Measurements from ENCODE around the gene SCAF4.
"Not testable (repeated sequence)": the region's sequence is repeated elsewhere in the genome, so short reads cannot be mapped to it uniquely, and the experiment has no call there.

SCAF4 gene

GRCh38 chr21:31650930-31651329, 81.0 kb downstream of the SCAF4 start:
- peaks cover 10% of the 10 kb centered on the region for H3K27me3 Mint-ChIP-seq (ENCODE audit: low read depth)
- peaks cover 5% of the 10 kb centered on the region for H3K9me3 Mint-ChIP-seq
- H3K4me3 Mint-ChIP-seq, result no peak overlapping the region
- no peak overlapping the region for H3K27ac Mint-ChIP-seq
- DNase-seq (ENCODE audit: low spot score), result no peak
- H3K4me1 Mint-ChIP-seq (ENCODE audit: low read depth), result peaks cover 11% of the 10 kb centered on the region
- H3K36me3 Mint-ChIP-seq (ENCODE audit: low read depth), result no peaks in the 10 kb centered on the region

- Mint-ChIP-seq H3K9me3 (peaks cover 5% of the 10 kb centered on the region), H3K27me3 (ENCODE audit: low read depth) (peaks cover 10% of the 10 kb centered on the region), H3K27ac (no peak overlapping the region), H3K4me1 (ENCODE audit: low read depth) (no peaks in the 10 kb centered on the region), H3K36me3 (ENCODE audit: low read depth) (no peaks in the 10 kb centered on the region), H3K4me3 (no peak overlapping the region)
- DNase-seq (ENCODE audit: low spot score), result no peak
Measured at GRCh38 chr21:31647650-31648049, 84.3 kb downstream of the SCAF4 start.

- H3K4me1 Mint-ChIP-seq (ENCODE audit: low read depth), result no peaks in the 10 kb centered on the region
- H3K9me3 Mint-ChIP-seq, result no peaks in the 10 kb centered on the region
- H3K27me3 Mint-ChIP-seq (ENCODE audit: low read depth), result peaks cover 3% of the 10 kb centered on the region
- H3K36me3 Mint-ChIP-seq (ENCODE audit: low read depth), result no peaks in the 10 kb centered on the region
- H3K4me3 Mint-ChIP-seq, result no peak overlapping the region
- H3K27ac Mint-ChIP-seq, result no peak overlapping the region
- no peak for DNase-seq (ENCODE audit: low spot score)
Measured at GRCh38 chr21:31644643-31645042, 87.3 kb downstream of the SCAF4 start.

- Mint-ChIP-seq H3K4me1 (ENCODE audit: low read depth) (no peaks in the 10 kb centered on the region), H3K27me3 (ENCODE audit: low read depth) (no peaks in the 10 kb centered on the region), H3K27ac (no peak overlapping the region), H3K9me3 (peaks cover 7% of the 10 kb centered on the region), H3K4me3 (no peak overlapping the region), H3K36me3 (ENCODE audit: low read depth) (no peaks in the 10 kb centered on the region)
- DNase-seq (ENCODE audit: low spot score), result no peak
Measured at GRCh38 chr21:31641416-31641922, 90.4 kb downstream of the SCAF4 start.

GRCh38 chr21:31636874-31637273, 95.0 kb downstream of the SCAF4 start:
- Mint-ChIP-seq H3K9me3 (peaks cover 8% of the 10 kb centered on the region), H3K36me3 (ENCODE audit: low read depth) (no peaks in the 10 kb centered on the region), H3K4me1 (ENCODE audit: low read depth) (no peaks in the 10 kb centered on the region), H3K27ac (no peak overlapping the region), H3K27me3 (ENCODE audit: low read depth) (peaks cover 2% of the 10 kb centered on the region), H3K4me3 (no peak overlapping the region)
- DNase-seq (ENCODE audit: low spot score), result no peak

GRCh38 chr21:31634993-31635392, 96.9 kb downstream of the SCAF4 start:
- Mint-ChIP-seq H3K36me3 (ENCODE audit: low read depth) (no peaks in the 10 kb centered on the region), H3K27ac (no peak overlapping the region), H3K9me3 (peaks cover 8% of the 10 kb centered on the region), H3K4me1 (ENCODE audit: low read depth) (no peaks in the 10 kb centered on the region), H3K4me3 (no peak overlapping the region), H3K27me3 (ENCODE audit: low read depth) (peaks cover 2% of the 10 kb centered on the region)
- no peak for DNase-seq (ENCODE audit: low spot score)

- H3K36me3 Mint-ChIP-seq (ENCODE audit: low read depth); H3K27me3 Mint-ChIP-seq (ENCODE audit: low read depth); H3K9me3 Mint-ChIP-seq; H3K4me3 Mint-ChIP-seq; H3K27ac Mint-ChIP-seq; H3K4me1 Mint-ChIP-seq (ENCODE audit: low read depth); DNase-seq (ENCODE audit: low spot score): not testable (repeated sequence)
Measured at GRCh38 chr21:31631881-31632280, 100.0 kb downstream of the SCAF4 start.

GRCh38 chr21:31629972-31630711, 101.8 kb downstream of the SCAF4 start:
- H3K4me1 Mint-ChIP-seq (ENCODE audit: low read depth), result no peaks in the 10 kb centered on the region
- no peaks in the 10 kb centered on the region for H3K27me3 Mint-ChIP-seq (ENCODE audit: low read depth)
- H3K27ac Mint-ChIP-seq, result no peak overlapping the region
- no peak for DNase-seq (ENCODE audit: low spot score)
- no peaks in the 10 kb centered on the region for H3K9me3 Mint-ChIP-seq
- H3K4me3 Mint-ChIP-seq, result no peak overlapping the region
- no peaks in the 10 kb centered on the region for H3K36me3 Mint-ChIP-seq (ENCODE audit: low read depth)

- no peaks in the 10 kb centered on the region for H3K27me3 Mint-ChIP-seq (ENCODE audit: low read depth)
- H3K27ac Mint-ChIP-seq, result no peak overlapping the region
- H3K4me1 Mint-ChIP-seq (ENCODE audit: low read depth), result peaks cover 5% of the 10 kb centered on the region
- no peaks in the 10 kb centered on the region for H3K9me3 Mint-ChIP-seq
- no peak for DNase-seq (ENCODE audit: low spot score)
- no peak overlapping the region for H3K4me3 Mint-ChIP-seq
- H3K36me3 Mint-ChIP-seq (ENCODE audit: low read depth), result no peaks in the 10 kb centered on the region
Measured at GRCh38 chr21:31624961-31625491, 106.9 kb downstream of the SCAF4 start.

- H3K9me3 Mint-ChIP-seq, result no peaks in the 10 kb centered on the region
- H3K27me3 Mint-ChIP-seq (ENCODE audit: low read depth), result no peaks in the 10 kb centered on the region
- no peaks in the 10 kb centered on the region for H3K36me3 Mint-ChIP-seq (ENCODE audit: low read depth)
- no peak overlapping the region for H3K27ac Mint-ChIP-seq
- H3K4me3 Mint-ChIP-seq, result no peak overlapping the region
- H3K4me1 Mint-ChIP-seq (ENCODE audit: low read depth), result peaks cover 6% of the 10 kb centered on the region
- DNase-seq (ENCODE audit: low spot score), result no peak
Measured at GRCh38 chr21:31624181-31624580, 107.7 kb downstream of the SCAF4 start.

- Mint-ChIP-seq H3K27ac (no peak overlapping the region), H3K4me1 (ENCODE audit: low read depth) (peaks cover 10% of the 10 kb centered on the region), H3K4me3 (no peak overlapping the region), H3K27me3 (ENCODE audit: low read depth) (no peaks in the 10 kb centered on the region), H3K36me3 (ENCODE audit: low read depth) (no peaks in the 10 kb centered on the region), H3K9me3 (no peaks in the 10 kb centered on the region)
- DNase-seq (ENCODE audit: low spot score), result no peak
Measured at GRCh38 chr21:31623664-31624063, 108.3 kb downstream of the SCAF4 start.

GRCh38 chr21:31622397-31622796, 109.5 kb downstream of the SCAF4 start:
- no peaks in the 10 kb centered on the region for H3K9me3 Mint-ChIP-seq
- H3K4me1 Mint-ChIP-seq (ENCODE audit: low read depth), result peaks cover 10% of the 10 kb centered on the region
- H3K27ac Mint-ChIP-seq, result no peak overlapping the region
- no peaks in the 10 kb centered on the region for H3K36me3 Mint-ChIP-seq (ENCODE audit: low read depth)
- no peak for DNase-seq (ENCODE audit: low spot score)
- H3K27me3 Mint-ChIP-seq (ENCODE audit: low read depth), result no peaks in the 10 kb centered on the region
- no peak overlapping the region for H3K4me3 Mint-ChIP-seq

Data from T-helper 2 cell treated with Interferon-gamma antibody and Interleukin-4, amounts not matched to agents 5 μg/mL and 100 μg/mL, for 36 hours (primary cell).